Choroid plexus epithelial cell (primary cell): ENCODE results near the gene TCL1B.

Source experiments
- DNase-seq: peaks from one replicate; pipeline ENCODE4 v3.0.0-alpha.2; 2010; ENCODE audit warnings: low read depth
- H3K4me3 ChIP-seq: 2 replicates; pipeline ENCODE4 v1.5.1; 2011; ENCODE audit warnings: low read depth, mild to moderate bottlenecking, control low read depth, low read length, moderate library complexity
- TF ChIP-seq, protein P1 (sequence below): conservative IDR thresholded peaks from 2 replicates; pipeline ENCODE4 v1.5.1; 2011; ENCODE audit warnings: low read depth, mild to moderate bottlenecking, control low read depth, inconsistent platforms, low read length, moderate library complexity

TCL1B gene

GRCh38 chr14:95730126-95730525 is 43.9 kb downstream of the TCL1B start:
- H3K4me3 ChIP-seq: no peak overlapping the region
- TF ChIP-seq, protein P1, sequence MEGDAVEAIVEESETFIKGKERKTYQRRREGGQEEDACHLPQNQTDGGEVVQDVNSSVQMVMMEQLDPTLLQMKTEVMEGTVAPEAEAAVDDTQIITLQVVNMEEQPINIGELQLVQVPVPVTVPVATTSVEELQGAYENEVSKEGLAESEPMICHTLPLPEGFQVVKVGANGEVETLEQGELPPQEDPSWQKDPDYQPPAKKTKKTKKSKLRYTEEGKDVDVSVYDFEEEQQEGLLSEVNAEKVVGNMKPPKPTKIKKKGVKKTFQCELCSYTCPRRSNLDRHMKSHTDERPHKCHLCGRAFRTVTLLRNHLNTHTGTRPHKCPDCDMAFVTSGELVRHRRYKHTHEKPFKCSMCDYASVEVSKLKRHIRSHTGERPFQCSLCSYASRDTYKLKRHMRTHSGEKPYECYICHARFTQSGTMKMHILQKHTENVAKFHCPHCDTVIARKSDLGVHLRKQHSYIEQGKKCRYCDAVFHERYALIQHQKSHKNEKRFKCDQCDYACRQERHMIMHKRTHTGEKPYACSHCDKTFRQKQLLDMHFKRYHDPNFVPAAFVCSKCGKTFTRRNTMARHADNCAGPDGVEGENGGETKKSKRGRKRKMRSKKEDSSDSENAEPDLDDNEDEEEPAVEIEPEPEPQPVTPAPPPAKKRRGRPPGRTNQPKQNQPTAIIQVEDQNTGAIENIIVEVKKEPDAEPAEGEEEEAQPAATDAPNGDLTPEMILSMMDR: no peak
- no peak for DNase-seq

- TF ChIP-seq, protein P1: no peak
- H3K4me3 ChIP-seq: no peak overlapping the region
- no peak for DNase-seq
Observed at GRCh38 chr14:95733212-95733611, 47.0 kb downstream of the TCL1B start.

- no peak for DNase-seq
- TF ChIP-seq, protein P1: no peak
- no peak overlapping the region for H3K4me3 ChIP-seq
Observed at GRCh38 chr14:95739356-95739755, 53.1 kb downstream of the TCL1B start.

DNA sequence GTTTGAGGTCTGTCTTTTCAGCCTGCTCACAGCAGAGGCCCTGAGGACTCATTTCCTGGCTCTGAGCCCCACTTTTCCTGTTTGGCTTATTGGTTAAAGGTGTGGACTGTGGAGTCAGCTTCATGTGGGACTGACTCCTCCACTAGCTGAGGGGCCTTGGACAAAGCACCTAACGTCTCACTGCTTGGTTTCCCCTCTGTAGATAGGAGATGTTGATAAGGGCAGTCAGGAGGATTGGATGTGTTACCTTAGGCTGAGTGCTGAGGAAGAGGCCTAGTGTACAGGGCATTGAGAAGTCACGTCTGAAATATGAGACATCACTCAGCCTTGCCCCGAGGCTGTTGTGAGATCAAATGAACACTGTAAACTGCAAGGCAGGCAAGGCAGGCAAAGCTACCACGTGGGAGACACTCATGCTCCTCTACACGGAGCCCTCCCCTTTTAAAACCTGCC is 54.8 kb downstream of the TCL1B start:
- DNase-seq: no peak
- TF ChIP-seq, protein P1: no peak
- H3K4me3 ChIP-seq: no peak overlapping the region

DNA sequence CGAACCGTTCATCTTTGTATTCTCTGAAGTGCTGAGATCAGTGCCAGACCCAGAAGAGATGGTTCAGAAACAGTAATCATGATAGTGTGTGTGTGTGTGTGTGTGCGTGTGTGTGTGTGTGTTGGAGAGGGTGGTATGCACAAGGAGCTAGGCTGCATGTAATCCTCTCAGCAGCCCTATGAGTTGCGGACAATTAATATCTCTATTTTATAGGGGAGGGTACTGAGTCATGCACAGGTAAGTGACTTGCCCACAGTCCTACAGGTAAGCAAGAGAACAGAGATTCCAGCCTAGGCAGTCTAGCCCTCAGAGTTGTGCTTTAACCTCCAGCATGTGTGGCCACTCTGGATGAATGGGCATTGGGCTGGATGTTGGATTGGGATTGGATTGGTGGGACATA is 55.6 kb downstream of the TCL1B start:
- TF ChIP-seq, protein P1: no peak
- DNase-seq: no peak
- H3K4me3 ChIP-seq: no peak overlapping the region
